GM19452 (cell line): ENCODE results near the gene SLC27A5.
"Not testable (repeated sequence)": the region's sequence is repeated elsewhere in the genome, so short reads cannot be mapped to it uniquely, and the experiment has no call there.

Experiments
- ATAC-seq: cut with Tn5 transposase; IDR thresholded peaks from one replicate; pipeline ENCODE4 v1.9.1; 2021; ENCODE audit not compliant: unreplicated experiment

Gene SLC27A5

DNA sequence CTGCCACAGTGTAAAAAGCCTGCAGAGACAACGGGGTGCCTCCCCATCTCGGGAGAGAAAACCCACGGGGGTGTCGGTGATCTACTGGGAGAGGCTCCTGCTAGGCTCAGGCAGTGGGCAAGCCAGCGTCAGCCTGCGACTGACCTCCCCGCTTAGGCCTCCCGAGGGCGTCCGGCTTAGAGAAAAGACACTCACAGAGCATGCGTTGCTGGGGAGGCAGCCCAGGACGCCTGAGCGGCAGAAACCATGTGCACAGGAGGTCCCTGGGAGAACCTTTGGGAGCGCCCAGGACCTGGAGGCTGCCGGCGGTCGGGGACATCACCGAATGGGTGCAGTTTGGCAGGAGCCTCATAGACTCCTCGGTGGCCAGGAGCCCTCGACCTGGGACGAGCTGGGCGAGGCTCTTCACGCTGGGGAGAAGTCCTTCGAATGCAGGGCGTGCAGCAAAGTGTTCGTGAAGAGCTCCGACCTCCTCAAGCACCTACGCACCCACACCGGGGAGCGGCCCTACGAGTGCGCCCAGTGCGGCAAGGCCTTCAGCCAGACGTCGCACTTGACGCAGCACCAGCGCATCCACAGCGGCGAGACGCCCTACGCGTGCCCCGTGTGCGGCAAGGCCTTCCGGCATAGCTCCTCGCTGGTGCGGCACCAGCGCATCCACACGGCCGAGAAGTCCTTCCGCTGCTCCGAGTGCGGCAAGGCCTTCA, 40.8 kb downstream of the SLC27A5 start:
- ATAC-seq = not testable (repeated sequence)

DNA sequence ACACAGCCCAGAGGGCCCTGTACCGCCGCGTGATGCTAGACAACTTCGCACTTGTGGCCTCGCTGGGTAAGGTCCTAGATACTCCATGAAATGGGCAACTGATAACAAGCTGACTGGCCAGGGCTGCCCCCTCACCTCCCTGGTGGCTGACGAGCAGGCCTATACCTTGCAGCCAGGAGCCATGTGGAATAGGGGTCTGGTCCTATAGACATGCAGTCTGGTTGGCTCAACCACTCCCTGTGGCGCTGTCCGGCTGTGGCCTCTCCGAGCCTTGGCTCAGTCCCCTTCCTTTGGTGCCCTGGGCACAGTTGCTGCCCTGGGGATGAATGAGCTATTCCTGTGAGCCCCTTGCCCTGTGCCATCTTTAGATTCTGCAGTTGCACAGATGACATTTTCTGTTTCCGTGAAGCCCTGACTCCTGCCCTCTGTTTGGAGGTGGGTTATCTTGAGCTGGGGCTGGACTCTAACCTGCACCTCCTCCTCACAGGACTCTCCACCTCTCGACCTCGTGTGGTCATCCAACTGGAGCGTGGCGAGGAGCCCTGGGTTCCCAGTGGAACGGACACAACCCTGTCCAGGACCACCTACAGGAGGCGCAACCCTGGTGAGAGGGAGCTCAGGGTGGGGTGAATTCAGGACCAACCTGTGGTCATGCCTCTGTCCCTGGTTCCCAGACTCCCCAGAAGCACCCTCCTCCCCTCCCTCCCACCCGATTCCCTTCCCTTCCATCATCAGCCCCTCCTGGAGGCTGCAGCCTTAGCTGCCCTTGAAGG, 42.4 kb downstream of the SLC27A5 start:
- ATAC-seq = no peak

GRCh38 chr19:58468216-58468839, 43.5 kb downstream of the SLC27A5 start:
- no peak for ATAC-seq

DNA sequence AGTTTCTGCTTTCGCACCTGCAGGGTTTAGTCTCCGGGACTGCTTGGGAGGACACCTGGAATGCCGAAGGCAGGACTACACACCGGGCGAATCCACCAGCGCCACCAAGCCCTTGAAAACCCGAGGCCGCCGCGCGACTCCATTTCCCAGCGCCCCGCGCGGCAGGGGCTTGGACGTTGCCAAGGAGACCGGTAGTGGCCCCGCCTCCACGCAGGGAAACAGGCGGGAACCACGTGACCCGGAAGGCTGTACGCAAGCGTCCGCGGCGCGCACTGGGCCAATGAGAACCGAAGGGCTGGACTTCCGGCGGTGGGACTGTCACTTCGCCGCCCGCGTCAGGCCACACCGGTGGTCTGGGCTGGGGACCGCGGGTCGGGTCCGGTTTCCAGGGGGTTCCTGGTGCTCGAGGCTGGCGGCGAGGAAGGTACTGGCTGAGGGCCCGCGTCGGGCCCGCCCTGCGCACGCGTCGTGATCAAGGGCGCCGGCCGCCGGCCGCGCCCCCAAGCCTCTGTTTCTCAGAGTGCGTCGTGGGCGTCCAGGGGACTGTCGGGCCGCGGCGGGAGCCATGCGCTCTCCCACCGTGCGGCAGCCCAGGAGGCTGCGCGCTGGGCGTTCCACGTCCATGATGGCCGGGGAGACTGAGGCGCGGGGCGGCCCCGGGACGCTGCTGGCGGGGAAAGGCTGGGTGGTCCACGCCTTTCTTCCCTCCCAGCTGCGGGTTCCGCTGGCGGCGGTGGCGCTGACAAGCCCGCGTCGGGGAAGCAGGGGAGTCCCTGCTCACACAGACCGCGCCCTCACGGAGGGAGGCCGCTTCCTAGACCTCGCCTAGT, 44.8 kb downstream of the SLC27A5 start, which contains the start of gene ZNF324:
Gene ZNF324 (plus strand): TSS at position 321 of the 830 bp plus-strand sequence. CDS start 2,106 bp downstream, outside the sequence.
- ATAC-seq = peak; percentile 86

DNA sequence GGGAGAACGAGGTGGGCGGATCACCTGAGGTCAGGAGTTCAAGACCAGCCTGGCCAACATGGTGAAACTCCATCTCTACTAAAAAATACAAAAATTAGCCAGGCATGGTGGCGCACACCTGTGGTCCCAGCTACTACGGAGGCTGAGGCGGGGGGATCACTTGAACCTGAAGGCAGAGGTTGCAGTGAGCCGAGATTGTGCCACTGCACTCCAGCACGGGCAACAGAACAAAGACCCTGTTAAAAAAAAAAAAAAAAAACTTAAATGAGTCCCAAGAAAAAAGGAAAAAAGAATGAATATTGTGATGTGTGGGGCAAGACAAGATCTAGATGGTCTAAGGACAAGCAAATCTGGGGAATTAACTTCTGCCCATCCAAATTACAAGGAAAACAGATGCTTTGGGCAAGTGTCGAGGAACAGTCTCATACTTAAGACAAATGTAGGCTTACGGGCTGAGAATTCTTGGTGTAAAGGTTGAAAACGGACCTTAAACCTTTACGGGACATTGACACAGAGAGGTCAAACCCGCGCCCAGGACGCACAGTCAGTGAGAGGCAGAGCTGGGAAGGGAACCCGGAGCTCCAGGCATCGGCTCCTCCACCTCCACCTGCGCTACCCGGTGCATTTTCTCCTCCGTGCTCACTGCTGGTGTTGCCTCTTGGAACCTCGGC, 45.6 kb downstream of the SLC27A5 start:
- peak; percentile 31 for ATAC-seq

GRCh38 chr19:58460039-58460438, 51.8 kb downstream of the SLC27A5 start:
- ATAC-seq = no peak

- no peak for ATAC-seq
Observed at GRCh38 chr19:58456111-58456510, 55.7 kb downstream of the SLC27A5 start.

DNA sequence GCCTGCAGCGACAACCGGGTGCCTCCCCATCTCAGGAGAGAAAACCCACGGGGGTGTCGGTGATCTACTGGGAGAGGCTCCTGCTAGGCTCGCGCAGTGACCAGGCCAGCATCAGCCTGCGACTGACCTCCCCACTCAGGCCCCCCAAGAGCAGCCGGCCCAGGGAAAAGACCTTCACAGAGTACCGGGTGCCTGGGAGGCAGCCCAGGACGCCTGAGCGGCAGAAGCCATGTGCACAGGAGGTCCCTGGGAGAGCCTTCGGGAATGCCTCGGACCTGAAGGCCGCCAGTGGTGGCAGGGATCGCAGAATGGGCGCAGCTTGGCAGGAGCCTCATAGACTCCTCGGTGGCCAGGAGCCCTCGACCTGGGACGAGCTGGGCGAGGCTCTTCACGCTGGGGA, 56.5 kb downstream of the SLC27A5 start:
- ATAC-seq = no peak

- no peak for ATAC-seq
Observed at GRCh38 chr19:58453743-58454142, 58.0 kb downstream of the SLC27A5 start.

GRCh38 chr19:58451358-58452101, 60.3 kb downstream of the SLC27A5 start, which contains the start of gene ZNF324B:
ZNF324B (plus strand) TSS chr19:58451622; CDS start chr19:58453702, 2,080 bp downstream.
- peak; percentile 96 for ATAC-seq

GRCh38 chr19:58450856-58451357, 60.9 kb downstream of the SLC27A5 start:
- no peak for ATAC-seq

DNA sequence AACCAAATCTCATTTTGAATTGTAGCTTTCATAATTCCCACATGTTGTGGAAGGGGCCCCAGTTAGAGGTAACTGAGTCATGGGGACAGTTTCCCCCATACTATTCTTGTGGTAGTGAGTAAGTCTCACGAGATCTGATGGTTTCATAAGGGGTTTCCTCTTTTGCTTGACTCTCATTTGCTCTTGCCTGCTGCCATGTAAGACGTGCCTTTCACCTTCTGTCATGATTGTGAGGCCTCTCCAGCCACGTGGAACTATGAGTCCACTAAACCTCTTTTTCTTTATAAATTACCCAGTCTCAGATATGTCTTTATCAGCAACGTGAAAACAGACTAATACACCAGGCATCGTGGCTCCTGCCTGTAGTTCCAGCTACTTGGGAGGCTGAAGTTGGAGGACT, 61.8 kb downstream of the SLC27A5 start:
- not testable (repeated sequence) for ATAC-seq

DNA sequence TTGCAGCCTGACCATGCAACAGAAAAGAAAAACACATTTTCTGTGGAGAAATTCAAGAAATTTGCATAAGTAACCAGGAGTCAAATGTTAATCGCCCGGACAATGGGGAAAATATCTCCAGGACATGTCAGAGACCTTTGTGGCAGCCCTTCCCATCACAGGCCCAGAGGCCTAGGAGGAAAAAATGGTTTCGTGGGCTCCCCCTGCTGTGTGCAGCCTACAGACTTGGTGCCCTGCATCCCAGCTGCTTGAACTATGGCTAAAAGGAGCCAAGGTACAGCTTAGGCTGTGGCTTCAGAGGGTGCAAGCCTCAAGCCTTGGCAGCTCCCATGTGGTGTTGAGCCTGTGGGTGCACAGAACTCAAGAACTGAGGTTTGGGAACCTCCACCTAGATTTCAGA, 62.9 kb downstream of the SLC27A5 start:
- ATAC-seq = not testable (repeated sequence)
